Thyroid gland (tissue), 4 donors: ENCODE results near the gene RFX4. TPM values are rescaled to one million over a fixed set of nuclear protein-coding genes. Genes with fewer than 3 reads are reported as not detected.

Source experiments
- DNase-seq, 2 donors: peaks; one replicate each; pipeline ENCODE4 v3.0.0-alpha.2; 2019
- H3K27ac ChIP-seq, 3 donors: fragments of 200-600 bp; sonication (generic); 1 replicate in 2 of 3; 2 replicates in 1 of 3; pipeline ENCODE4 v1.5.1; 2016 to 2019; ENCODE audit warnings: mild to moderate bottlenecking in 1 of 3, moderate library complexity in 1 of 3
- H3K27me3 ChIP-seq: fragments of 200-600 bp; sonication (generic); one replicate; pipeline ENCODE4 v1.5.1; 2019
- H3K36me3 ChIP-seq, 2 donors: fragments of 200-600 bp; sonication (generic); one replicate each; pipeline ENCODE4 v1.5.1; 2016 to 2019
- H3K4me1 ChIP-seq, 2 donors: fragments of 200-600 bp; sonication (generic); one replicate each; pipeline ENCODE4 v1.5.1; 2017 to 2019
- H3K4me3 ChIP-seq, 3 donors: fragments of 200-600 bp; sonication (generic); replicated peaks in 1 of 3; 1 replicate in 2 of 3; 2 replicates in 1 of 3; pipeline ENCODE4 v1.5.1; 2016; ENCODE audit warnings: mild to moderate bottlenecking in 1 of 3
- H3K9me3 ChIP-seq: fragments of 200-600 bp; sonication (generic); one replicate; pipeline ENCODE4 v1.5.1; 2017
- POLR2A ChIP-seq, 2 donors: fragments of 450-650 bp; IDR thresholded peaks; one replicate each; pipeline ENCODE4 v1.6.1; 2017; ENCODE audit warnings: antibody characterized with exemption in 2 of 2, mild to moderate bottlenecking in 2 of 2, moderate library complexity in 1 of 2
- WGBS, 2 donors: methylation state at CpG; one replicate each; pipeline ENCODE4 v1.1.5; 2017; 5-methylcytosine and 5-hydroxymethylcytosine counted together
- intact Hi-C: fragments of 100-400 bp; cut with DNase I; formaldehyde crosslinking; loops from one replicate; pipeline ENCODE4 v1.15.1; 2023
- total RNA-seq, 4 donors: library from RNA; depleted of rRNA; stranded (reverse); fragments of >200 nt; gene quantifications; one replicate each; pipeline ENCODE4 v1.2.3, GENCODE V29; 2016
- TF ChIP-seq, protein P1 (sequence below), 6 experiments: fragments of 200-600 bp in 3 of 6; fragments of 450-650 bp in 3 of 6; sonication (generic) in 3 of 6; IDR thresholded peaks; one replicate each; pipeline ENCODE4 v1.5.1; 2016 to 2019; ENCODE audit warnings: antibody characterized with exemption in 6 of 6, mild to moderate bottlenecking in 2 of 6, inconsistent platforms in 1 of 6, moderate library complexity in 1 of 6

The RFX4 gene
- total RNA-seq, 4 donors from 2014 or later = 0.27 to 0.45 TPM; not detected in 2

DNA sequence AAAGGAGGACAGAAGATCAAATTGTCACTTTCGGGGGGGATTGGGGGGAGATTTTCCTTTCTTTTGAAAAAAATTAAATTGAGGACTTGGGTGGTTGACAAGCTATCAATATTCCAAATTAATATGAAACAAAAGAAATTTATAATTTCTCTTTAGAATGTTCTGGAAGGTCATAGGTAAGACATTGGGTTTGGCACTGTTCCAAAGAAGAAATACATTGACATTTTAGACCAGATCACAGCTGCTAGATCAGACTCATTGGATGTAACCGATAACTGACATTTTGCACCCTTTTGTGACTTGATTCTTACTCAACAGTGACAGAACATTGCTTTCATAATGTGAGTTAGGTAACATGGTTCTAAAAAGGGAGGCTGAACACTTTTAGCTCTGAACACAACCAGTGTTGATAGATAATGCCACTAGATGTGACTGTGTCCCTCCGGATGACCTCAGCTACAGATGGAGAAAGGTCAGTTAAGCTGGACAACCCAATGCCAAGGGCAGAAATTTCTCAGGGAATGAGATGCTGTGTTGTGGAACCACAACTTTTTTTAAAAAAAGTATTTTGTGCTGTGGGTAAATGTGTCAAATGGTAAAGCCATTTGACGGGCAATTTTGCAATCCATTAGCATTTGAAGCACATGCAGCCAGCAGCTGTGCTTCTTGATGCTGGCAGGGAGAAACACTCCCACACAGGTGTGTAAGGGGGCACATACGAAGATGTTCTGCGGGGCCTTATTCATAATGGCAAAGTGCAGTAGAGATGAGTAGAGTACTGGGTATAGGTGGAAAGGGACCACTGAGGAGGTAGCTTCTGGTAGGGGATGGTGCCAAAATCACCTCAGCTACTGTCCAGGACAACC is 62.9 kb downstream of the RFX4 start:
- no peaks in the 10 kb centered on the region for H3K9me3 ChIP-seq
- 91 to 93% methylated on average over 6 of the region's 6 CpGs for WGBS, 2 donors
- no peaks in the 10 kb centered on the region for H3K4me1 ChIP-seq
- no peaks in the 10 kb centered on the region for H3K36me3 ChIP-seq
- no peak overlapping the region for H3K4me3 ChIP-seq
- TF ChIP-seq, protein P1, sequence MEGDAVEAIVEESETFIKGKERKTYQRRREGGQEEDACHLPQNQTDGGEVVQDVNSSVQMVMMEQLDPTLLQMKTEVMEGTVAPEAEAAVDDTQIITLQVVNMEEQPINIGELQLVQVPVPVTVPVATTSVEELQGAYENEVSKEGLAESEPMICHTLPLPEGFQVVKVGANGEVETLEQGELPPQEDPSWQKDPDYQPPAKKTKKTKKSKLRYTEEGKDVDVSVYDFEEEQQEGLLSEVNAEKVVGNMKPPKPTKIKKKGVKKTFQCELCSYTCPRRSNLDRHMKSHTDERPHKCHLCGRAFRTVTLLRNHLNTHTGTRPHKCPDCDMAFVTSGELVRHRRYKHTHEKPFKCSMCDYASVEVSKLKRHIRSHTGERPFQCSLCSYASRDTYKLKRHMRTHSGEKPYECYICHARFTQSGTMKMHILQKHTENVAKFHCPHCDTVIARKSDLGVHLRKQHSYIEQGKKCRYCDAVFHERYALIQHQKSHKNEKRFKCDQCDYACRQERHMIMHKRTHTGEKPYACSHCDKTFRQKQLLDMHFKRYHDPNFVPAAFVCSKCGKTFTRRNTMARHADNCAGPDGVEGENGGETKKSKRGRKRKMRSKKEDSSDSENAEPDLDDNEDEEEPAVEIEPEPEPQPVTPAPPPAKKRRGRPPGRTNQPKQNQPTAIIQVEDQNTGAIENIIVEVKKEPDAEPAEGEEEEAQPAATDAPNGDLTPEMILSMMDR (IDR thresholded peaks at IDR 0.05) = no peak
- TF ChIP-seq POLR2A (IDR thresholded peaks at IDR 0.05) = no peak
- DNase-seq = no peak
- H3K27ac ChIP-seq = no peak overlapping the region
- intact Hi-C loops = no loop called here
- H3K27me3 ChIP-seq = no peaks in the 10 kb centered on the region

DNA sequence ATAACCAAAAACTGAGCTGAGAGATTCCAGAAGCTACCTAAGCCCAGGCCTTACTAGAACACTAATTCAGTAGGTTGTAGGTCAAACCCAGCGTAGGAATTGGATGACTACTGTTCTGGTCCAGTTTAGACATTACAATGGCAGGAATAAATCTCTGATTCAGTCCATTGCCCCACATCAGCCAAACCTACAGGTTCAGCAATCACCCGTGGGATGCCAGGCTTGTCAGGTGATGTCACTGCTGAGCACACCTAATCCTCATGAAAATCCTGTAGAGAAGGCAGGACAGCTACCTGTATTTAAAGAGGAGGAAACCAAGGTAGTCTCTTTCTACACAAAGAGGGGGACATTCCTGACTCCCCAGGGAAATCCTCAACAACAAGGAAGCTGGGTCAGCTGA is 63.7 kb downstream of the RFX4 start:
- Histone ChIP-seq H3K36me3 (no peaks in the 10 kb centered on the region), H3K27ac (no peak overlapping the region), H3K4me1 (no peaks in the 10 kb centered on the region), H3K4me3 (no peak overlapping the region), H3K9me3 (no peaks in the 10 kb centered on the region), H3K27me3 (no peaks in the 10 kb centered on the region)
- TF ChIP-seq, protein P1 (IDR thresholded peaks at IDR 0.05) = no peak
- TF ChIP-seq POLR2A (IDR thresholded peaks at IDR 0.05) = no peak
- no peak for DNase-seq
- 73 to 90% methylated on average over 2 of the region's 2 CpGs for WGBS, 2 donors
- intact Hi-C loops = no loop called here

DNA sequence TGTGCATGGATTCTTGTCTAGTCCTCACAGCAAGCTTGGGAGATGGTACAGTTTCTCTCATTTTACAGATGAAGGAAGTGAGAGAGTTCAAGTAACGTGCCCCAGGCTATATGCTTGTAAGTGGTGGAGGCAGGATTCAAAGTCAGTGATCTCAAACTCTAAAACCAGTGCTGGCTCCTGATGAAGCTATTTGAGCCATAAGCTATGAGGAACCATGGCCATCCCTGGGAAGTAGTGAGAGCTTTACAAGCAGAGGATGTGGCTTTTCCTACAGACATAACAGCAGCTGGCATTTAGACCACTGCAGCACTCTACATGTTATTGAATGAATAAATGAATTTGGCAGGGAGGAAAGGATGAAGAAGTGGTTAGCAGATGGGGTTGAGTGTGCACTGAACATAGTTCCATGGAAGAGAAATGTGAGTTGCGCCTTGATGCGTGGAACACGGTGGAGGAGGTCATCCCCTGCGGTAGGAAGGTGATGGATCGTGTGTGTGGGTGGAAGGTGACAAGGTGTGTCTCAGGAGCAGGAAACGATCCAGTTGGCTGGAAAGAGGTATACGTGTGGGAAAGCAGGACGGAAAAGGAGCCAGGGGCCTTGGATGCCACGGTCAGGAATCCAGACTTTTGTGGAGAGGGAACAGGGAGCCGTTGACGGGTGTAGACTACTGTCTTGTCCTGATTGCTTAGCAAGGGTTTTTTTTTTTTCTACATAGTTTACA is 65.2 kb downstream of the RFX4 start:
- intact Hi-C loops = no loop called here
- Histone ChIP-seq H3K36me3 (no peaks in the 10 kb centered on the region), H3K27me3 (no peaks in the 10 kb centered on the region), H3K9me3 (no peaks in the 10 kb centered on the region), H3K27ac (no peak overlapping the region), H3K4me1 (peaks cover 7 to 8% of the 10 kb centered on the region in 2 donors), H3K4me3 (no peak overlapping the region)
- TF ChIP-seq, protein P1 (IDR thresholded peaks at IDR 0.05) = no peak
- TF ChIP-seq POLR2A (IDR thresholded peaks at IDR 0.05) = no peak
- DNase-seq = no peak
- WGBS, 2 donors = 85 to 88% methylated on average over 12 of the region's 12 CpGs

DNA sequence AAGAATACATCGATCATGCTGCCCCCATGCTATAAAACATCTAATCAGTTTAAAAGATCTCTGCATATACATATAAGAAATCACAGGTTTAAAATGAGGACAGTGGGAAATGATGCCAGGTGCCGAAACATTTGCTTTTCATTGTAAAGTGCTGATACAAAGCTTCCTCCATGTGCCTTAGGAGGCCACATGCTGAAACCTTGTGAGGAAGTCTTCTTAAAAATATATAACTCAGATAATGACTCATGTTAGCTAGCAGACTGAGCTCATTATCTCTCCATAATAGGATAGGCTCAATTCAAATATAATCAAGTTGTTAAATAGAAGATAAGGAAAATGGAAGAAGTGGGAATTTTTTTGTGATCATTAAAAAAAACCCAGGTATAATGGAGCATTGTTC is 65.9 kb downstream of the RFX4 start:
- intact Hi-C loops = no loop called here
- no peak for TF ChIP-seq POLR2A (IDR thresholded peaks at IDR 0.05)
- TF ChIP-seq, protein P1 (IDR thresholded peaks at IDR 0.05) = no peak
- peaks cover 7 to 8% of the 10 kb centered on the region in 2 donors for H3K4me1 ChIP-seq
- WGBS, 2 donors = 95 to 99% methylated on average over 2 of the region's 2 CpGs
- no peaks in the 10 kb centered on the region for H3K9me3 ChIP-seq
- no peak overlapping the region for H3K4me3 ChIP-seq
- no peaks in the 10 kb centered on the region for H3K27me3 ChIP-seq
- DNase-seq = no peak
- H3K27ac ChIP-seq = no peak overlapping the region
- no peaks in the 10 kb centered on the region for H3K36me3 ChIP-seq

DNA sequence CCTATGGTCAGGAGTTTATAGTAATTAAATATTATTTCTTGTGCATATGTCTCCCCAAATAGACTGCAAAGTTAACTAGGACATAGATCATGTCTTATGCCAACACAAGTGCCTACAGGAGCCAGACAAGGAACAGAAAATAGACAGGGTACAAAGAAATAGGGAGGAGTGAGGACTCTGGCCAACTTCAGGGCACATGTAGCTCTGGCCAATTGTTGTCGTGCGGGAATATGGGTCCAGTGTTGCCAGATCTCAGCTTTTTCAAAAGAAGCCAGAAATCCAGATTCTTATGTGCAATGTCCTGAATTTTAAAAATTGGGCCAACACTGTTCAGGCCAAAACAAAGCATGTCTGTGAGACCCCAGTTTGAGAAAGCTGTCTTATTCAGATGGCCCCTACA is 68.7 kb downstream of the RFX4 start:
- TF ChIP-seq POLR2A (IDR thresholded peaks at IDR 0.05) = no peak
- TF ChIP-seq, protein P1 (IDR thresholded peaks at IDR 0.05) = no peak
- 95 to 97% methylated on average over 2 of the region's 2 CpGs for WGBS, 2 donors

More for the DNA sequence above, 68.7 kb downstream of the RFX4 start:
- intact Hi-C loops = no loop called here
- Histone ChIP-seq H3K27ac (no peak overlapping the region), H3K4me1 (peaks cover 7 to 8% of the 10 kb centered on the region in 2 donors), H3K4me3 (no peak overlapping the region), H3K9me3 (no peaks in the 10 kb centered on the region), H3K27me3 (no peaks in the 10 kb centered on the region), H3K36me3 (no peaks in the 10 kb centered on the region)
- no peak for DNase-seq
